Left renal cortex interstitium (tissue), 4 donors: ENCODE data around the gene ZNF773. TPM values are rescaled to one million over a fixed set of nuclear protein-coding genes. Genes with fewer than 3 reads are reported as not detected.

Experiments used
- DNase-seq, 4 donors: peaks; one replicate each; pipeline ENCODE4 v3.0.0-alpha.2; 2013; ENCODE audit warnings: low read depth in 4 of 4, low spot score in 2 of 4, missing footprints in 1 of 4
- polyA plus RNA-seq, 4 donors: library from polyadenylated mRNA; unstranded; fragments of 120-200 nt; gene quantifications; one replicate each; pipeline ENCODE4 v1.2.1, GENCODE V29; 2013; ENCODE audit not compliant: insufficient read length in 4 of 4

ZNF773 gene
- polyA plus RNA-seq, 4 donors = 11.2 to 16.9 (median 12.3) TPM

GRCh38 chr19:57557659-57558058 is 57.9 kb downstream of the ZNF773 start:
- no peak for DNase-seq

Other genes starting within 250 kb of the ZNF773 start
- gene ZNF460, start 219.5 kb upstream of the ZNF773 start, polyA plus RNA-seq = 1 to 10 TPM; 1.4 to 5.5 (median 3.4) TPM
- gene ZNF543, start 179.5 kb upstream of the ZNF773 start, polyA plus RNA-seq = 1 to 10 TPM; 8.3 to 9.2 (median 8.7) TPM
- 10 to 100 TPM; 16.5 to 17.9 (median 17.4) TPM for gene ZNF304, start 148.7 kb upstream of the ZNF773 start, polyA plus RNA-seq
- 10 to 100 TPM; 12.5 to 23.9 (median 16.0) TPM for gene TRAPPC2B, start 136.4 kb upstream of the ZNF773 start, polyA plus RNA-seq
- 1 to 10 TPM; 4.5 to 9.8 (median 6.6) TPM for gene ZNF547, start 136.4 kb upstream of the ZNF773 start, polyA plus RNA-seq
- 10 to 100 TPM; 17.7 to 41.3 (median 22.9) TPM for gene ZNF548, start 110.1 kb upstream of the ZNF773 start, polyA plus RNA-seq
- gene ZNF17, start 88.8 kb upstream of the ZNF773 start, polyA plus RNA-seq = 10 to 100 TPM in 3 of 4 donors, 1 to 10 TPM in 1; 8.9 to 16.1 (median 12.8) TPM
- 10 to 100 TPM; 10.0 to 17.1 (median 16.1) TPM for gene ZNF749, start 64.6 kb upstream of the ZNF773 start, polyA plus RNA-seq
- gene VN1R1, start 42.8 kb upstream of the ZNF773 start, polyA plus RNA-seq = 1 to 10 TPM; 1.9 to 7.7 (median 3.7) TPM
- gene ZNF772, start 22.4 kb upstream of the ZNF773 start, polyA plus RNA-seq = 10 to 100 TPM; 18.8 to 24.2 (median 20.3) TPM
- gene ZNF419, start 12.2 kb upstream of the ZNF773 start, polyA plus RNA-seq = 10 to 100 TPM; 13.0 to 29.3 (median 24.2) TPM
- 10 to 100 TPM; 11.7 to 19.5 (median 14.2) TPM for gene ZNF549, start 27.4 kb downstream of the ZNF773 start, polyA plus RNA-seq
- 10 to 100 TPM; 18.0 to 26.0 (median 23.0) TPM for gene ZNF550, start 59.9 kb downstream of the ZNF773 start, polyA plus RNA-seq
- 1 to 10 TPM; 7.9 to 9.4 (median 8.0) TPM for gene ZNF416, start 79.0 kb downstream of the ZNF773 start, polyA plus RNA-seq
- gene ZIK1, start 84.2 kb downstream of the ZNF773 start, polyA plus RNA-seq = 10 to 100 TPM; 17.4 to 18.6 (median 18.2) TPM
- gene ZNF530, start 99.9 kb downstream of the ZNF773 start, polyA plus RNA-seq = 1 to 10 TPM; 4.3 to 6.8 (median 5.5) TPM
- 10 to 100 TPM; 25.9 to 29.9 (median 27.3) TPM for gene ZNF134, start 114.3 kb downstream of the ZNF773 start, polyA plus RNA-seq
- gene ZNF211, start 133.2 kb downstream of the ZNF773 start, polyA plus RNA-seq = 10 to 100 TPM; 24.5 to 49.8 (median 40.5) TPM
- under 1 TPM in 3 of 4 donors, not detected in 1; 0.09 to 0.16 (median 0.11) TPM for gene ZSCAN4, start 169.0 kb downstream of the ZNF773 start, polyA plus RNA-seq
- gene ZNF551, start 182.0 kb downstream of the ZNF773 start, polyA plus RNA-seq = 10 to 100 TPM; 11.6 to 20.3 (median 14.3) TPM
- gene ZNF154, start 209.3 kb downstream of the ZNF773 start, polyA plus RNA-seq = 10 to 100 TPM; 23.6 to 39.8 (median 30.6) TPM
- gene ZNF671, start 227.7 kb downstream of the ZNF773 start, polyA plus RNA-seq = 10 to 100 TPM; 16.0 to 23.7 (median 19.4) TPM
- gene ZNF776, start 246.9 kb downstream of the ZNF773 start, polyA plus RNA-seq = 10 to 100 TPM; 32.6 to 44.3 (median 41.2) TPM